IgD-negative memory B cell (primary cell): Measurements from ENCODE around the gene ADCY1. TPM values are rescaled to one million over a fixed set of nuclear protein-coding genes. Genes with fewer than 3 reads are reported as not detected.
A peak's percentile ranks its signal among the peaks of the same experiment; 100 is the strongest.

Experiments
- H3K27ac Mint-ChIP-seq, 3 donors: one replicate each; pipeline ENCODE4 v1.8.0; 2020 to 2022; ENCODE audit warnings: mild to moderate bottlenecking in 3 of 3, mixed read lengths in 3 of 3, moderate library complexity in 1 of 3
- H3K27me3 Mint-ChIP-seq: one replicate; pipeline ENCODE4 v1.8.0; 2021; ENCODE audit warnings: mixed read lengths
- H3K36me3 Mint-ChIP-seq: one replicate; pipeline ENCODE4 v1.8.0; 2020; ENCODE audit warnings: mild to moderate bottlenecking, mixed read lengths
- H3K4me1 Mint-ChIP-seq, 3 donors: one replicate each; pipeline ENCODE4 v1.8.0; 2020 to 2022; ENCODE audit warnings: mixed read lengths in 3 of 3, mild to moderate bottlenecking in 1 of 3
- H3K4me3 Mint-ChIP-seq, 4 donors: one replicate each; pipeline ENCODE4 v1.8.0; 2020 to 2022; ENCODE audit warnings: mild to moderate bottlenecking in 4 of 4, mixed read lengths in 4 of 4, moderate library complexity in 3 of 4
- H3K9me3 Mint-ChIP-seq, 3 donors: one replicate each; pipeline ENCODE4 v1.8.0; 2020 to 2021; ENCODE audit warnings: mixed read lengths in 3 of 3, mild to moderate bottlenecking in 1 of 3
- polyA plus RNA-seq: library from polyadenylated mRNA; unstranded; fragments of 300-500 nt; fragmentation: Illumina TruSeq; gene quantifications from one replicate; pipeline ENCODE4 v1.2.3, GENCODE V29; 2021

The ADCY1 gene
- polyA plus RNA-seq, 1 donor from 2014 or later = 0.18 TPM

DNA sequence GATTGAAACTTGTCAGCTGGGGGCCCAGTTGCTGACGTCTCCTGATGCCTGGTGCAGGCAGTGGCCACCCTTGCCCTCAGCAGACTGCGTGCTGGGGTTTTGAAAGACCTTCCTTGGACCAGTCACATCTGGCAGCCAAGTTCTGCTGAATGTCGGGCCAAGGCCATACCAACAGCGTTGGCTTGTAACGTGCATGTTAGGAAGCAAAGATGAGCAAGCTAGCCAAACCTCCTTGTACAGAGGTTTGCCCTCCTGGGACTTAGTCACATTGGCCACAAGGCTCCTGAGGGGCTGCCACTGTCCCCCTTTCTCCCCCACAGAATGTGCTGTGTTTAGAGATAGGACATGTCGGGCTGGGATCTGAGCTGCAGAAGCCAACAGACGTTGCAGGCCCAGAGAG lies 49.0 kb downstream of the ADCY1 start:
- H3K27me3 Mint-ChIP-seq = no peaks in the 10 kb centered on the region

DNA sequence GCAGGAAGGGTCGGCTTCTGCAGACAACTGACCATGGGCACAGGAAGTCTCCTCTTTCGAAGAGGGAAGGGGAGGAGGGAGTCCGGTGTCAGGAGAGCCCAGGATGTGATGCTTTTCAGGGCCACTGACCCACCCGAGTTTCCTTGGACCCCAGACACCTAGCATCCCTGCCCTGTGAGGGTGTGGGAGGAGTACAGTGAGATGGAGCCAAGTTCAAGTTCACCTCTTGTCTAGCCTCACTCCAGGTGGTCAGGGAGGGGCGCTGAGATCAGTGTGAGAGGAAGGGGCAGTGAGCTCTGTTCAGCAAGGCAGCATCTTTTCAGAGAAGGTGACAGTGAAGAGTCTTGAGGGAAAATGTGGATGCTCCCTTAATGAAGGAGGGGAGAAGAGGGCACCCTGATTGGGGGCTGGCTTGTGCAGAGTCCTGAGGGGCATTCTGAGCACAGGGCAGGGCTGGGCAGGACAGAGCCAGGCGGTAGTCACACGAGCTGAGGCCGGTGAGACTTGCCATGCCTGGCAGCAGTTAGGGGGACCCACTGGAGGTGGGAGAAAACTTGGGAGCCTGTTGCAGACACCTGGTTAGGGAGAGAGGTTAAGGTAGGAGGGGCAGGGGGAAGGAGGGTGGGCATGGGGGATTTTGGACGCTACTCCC lies 49.7 kb downstream of the ADCY1 start:
- peaks cover 0 to 1% (median 0%) of the 10 kb centered on the region in 3 donors for H3K4me1 Mint-ChIP-seq
- no peak overlapping the region for H3K4me3 Mint-ChIP-seq
- no peak overlapping the region for H3K27ac Mint-ChIP-seq
- no peaks in the 10 kb centered on the region for H3K27me3 Mint-ChIP-seq
- H3K9me3 Mint-ChIP-seq = peaks cover 3 to 15% (median 8%) of the 10 kb centered on the region in 3 donors
- peaks cover 2% of the 10 kb centered on the region for H3K36me3 Mint-ChIP-seq

More for the DNA sequence above, 49.0 kb downstream of the ADCY1 start:
- H3K4me3 Mint-ChIP-seq = no peak overlapping the region
- peaks cover 2 to 15% (median 8%) of the 10 kb centered on the region in 3 donors for H3K9me3 Mint-ChIP-seq
- peaks cover 0 to under 1% (median 0%) of the 10 kb centered on the region in 3 donors for H3K4me1 Mint-ChIP-seq
- no peak overlapping the region for H3K27ac Mint-ChIP-seq
- H3K36me3 Mint-ChIP-seq = peaks cover 2% of the 10 kb centered on the region

DNA sequence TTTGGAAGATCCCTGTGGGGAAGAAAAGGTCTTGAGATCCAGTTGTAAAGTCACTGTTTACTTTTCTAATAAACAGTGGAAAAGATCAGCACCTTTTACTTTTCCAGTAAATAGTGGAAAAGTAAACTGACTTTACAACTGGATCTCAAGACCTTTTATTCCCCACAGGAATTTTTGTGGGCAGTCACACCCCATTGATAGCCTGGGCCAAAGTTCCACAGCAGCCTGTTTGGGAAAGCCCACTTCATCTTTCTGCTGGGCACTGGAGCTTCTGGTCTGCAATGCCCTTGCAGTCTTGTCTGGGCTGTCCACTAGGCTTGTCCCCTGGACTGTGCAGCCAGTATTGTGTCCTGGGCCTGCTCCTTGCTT lies 50.2 kb downstream of the ADCY1 start:
- H3K4me1 Mint-ChIP-seq = peaks cover 0 to 1% (median 0%) of the 10 kb centered on the region in 3 donors
- no peaks in the 10 kb centered on the region for H3K27me3 Mint-ChIP-seq
- no peak overlapping the region for H3K4me3 Mint-ChIP-seq
- H3K27ac Mint-ChIP-seq = no peak overlapping the region
- peaks cover 2 to 15% (median 8%) of the 10 kb centered on the region in 3 donors for H3K9me3 Mint-ChIP-seq
- H3K36me3 Mint-ChIP-seq = peaks cover 2% of the 10 kb centered on the region

DNA sequence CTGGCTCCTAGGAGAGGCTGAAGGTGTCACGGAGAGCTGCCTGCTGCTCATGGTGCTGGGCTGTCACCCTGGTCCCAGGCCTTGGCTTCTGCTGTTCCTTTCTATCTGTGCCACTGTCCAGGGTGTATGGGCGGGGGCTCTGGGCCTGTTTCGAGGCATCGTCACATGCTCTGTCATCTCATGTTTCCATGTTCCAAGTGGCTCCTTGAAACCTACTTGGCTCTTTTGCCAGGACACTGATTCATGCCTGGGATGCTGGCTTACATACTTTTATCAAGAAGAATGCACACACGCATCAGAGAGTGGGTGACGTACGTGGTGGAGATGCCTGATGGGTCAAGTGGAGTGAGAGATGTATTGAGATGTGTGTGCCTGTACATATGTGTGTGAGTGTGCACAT lies 50.9 kb downstream of the ADCY1 start:
- Mint-ChIP-seq H3K4me1 (peaks cover 0 to 1% (median 0%) of the 10 kb centered on the region in 3 donors), H3K27ac (no peak overlapping the region), H3K9me3 (peaks cover 4 to 9% (median 7%) of the 10 kb centered on the region in 3 donors), H3K27me3 (no peaks in the 10 kb centered on the region), H3K4me3 (no peak overlapping the region), H3K36me3 (peaks cover 2% of the 10 kb centered on the region)

DNA sequence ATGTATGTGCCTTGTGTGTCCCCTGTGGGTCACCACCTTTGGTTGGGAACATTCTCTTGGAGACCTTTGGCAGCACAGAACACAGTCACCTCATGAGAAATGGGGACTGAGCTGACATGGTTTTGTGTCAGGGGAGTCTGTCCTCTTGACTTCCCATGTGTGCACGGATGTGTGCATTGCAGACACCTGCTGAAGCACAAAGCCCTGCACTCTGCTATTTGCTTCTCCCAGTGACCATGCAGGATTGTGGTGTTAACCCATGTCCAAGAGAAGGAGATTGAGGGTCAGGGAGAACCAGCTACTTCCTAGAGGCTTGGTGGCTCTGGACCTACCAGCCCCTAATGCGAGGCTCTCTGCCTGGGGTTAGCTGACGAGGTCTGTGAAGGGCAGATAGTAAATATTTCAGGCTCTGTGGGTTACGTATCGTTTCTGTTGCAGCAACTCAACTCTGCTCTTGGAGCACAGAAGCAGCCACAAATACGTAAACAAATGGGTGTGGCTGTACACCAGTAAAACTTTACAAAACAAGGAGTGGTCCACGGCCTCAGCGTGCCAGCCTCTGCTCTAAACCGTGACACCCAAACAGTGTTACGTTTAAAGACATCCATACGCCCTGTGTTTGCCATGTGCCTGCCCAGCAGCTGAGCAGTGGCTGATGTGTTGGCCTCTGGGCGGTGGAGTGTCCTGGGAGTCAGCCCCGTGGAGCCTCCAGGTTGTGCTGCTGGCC lies 51.7 kb downstream of the ADCY1 start:
- no peaks in the 10 kb centered on the region for H3K36me3 Mint-ChIP-seq
- H3K4me1 Mint-ChIP-seq = peaks cover 0 to 1% (median 0%) of the 10 kb centered on the region in 3 donors
- H3K27ac Mint-ChIP-seq = no peak overlapping the region
- H3K9me3 Mint-ChIP-seq = peaks cover under 1 to 4% (median 2%) of the 10 kb centered on the region in 3 donors
- H3K27me3 Mint-ChIP-seq = no peaks in the 10 kb centered on the region
- H3K4me3 Mint-ChIP-seq = no peak overlapping the region

DNA sequence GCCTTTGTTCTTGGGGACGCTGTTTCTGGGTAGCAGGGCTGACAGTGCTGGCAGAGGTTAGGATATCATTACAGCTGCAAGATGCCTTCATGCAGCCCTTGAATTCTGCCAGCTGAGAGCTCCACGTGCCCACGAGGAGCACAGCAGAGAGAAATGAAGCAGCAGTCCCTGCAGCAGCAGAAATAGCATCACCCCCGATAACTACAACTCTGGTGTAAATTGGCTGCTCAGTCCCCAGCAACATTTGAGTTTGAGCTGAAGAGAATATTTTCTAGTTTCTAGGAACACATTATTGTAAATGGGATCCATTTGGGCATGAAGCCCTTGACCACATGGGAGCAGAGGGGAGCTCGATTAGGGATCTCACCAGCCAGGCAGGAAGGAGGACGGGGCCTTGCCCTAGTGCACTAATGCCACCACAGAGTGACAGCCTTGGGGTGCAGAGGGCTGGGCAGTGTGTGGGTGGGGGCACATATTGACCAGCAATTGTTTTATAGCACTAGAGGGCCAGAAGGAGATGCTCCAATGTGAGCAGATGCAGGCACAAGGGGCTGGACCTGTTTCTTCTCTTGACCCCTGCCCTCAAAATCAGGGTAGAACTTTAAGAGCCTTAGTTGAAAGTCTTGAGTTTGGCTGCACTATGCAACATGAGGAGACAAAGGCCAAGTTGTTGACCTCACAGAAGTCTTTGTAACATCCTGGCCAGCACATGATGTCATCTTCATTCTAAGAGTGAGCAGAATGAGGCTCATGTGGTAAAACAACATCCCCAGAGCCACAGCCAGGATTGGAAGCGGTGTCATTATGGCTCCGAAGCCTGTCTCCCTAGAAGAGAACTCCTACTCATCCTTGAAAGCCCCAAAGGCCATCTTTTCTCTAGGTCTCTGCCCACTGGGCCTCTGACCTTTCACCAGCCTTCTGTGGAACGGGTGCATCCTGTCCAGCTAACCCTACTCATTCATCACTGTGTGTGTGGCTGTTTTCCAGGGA lies 52.6 kb downstream of the ADCY1 start:
- no peak overlapping the region for H3K4me3 Mint-ChIP-seq
- H3K27me3 Mint-ChIP-seq = no peaks in the 10 kb centered on the region
- H3K4me1 Mint-ChIP-seq = peaks cover 0 to 1% (median 0%) of the 10 kb centered on the region in 3 donors
- peaks cover 0 to 4% (median 2%) of the 10 kb centered on the region in 3 donors for H3K9me3 Mint-ChIP-seq
- no peaks in the 10 kb centered on the region for H3K36me3 Mint-ChIP-seq
- H3K27ac Mint-ChIP-seq = no peak overlapping the region

DNA sequence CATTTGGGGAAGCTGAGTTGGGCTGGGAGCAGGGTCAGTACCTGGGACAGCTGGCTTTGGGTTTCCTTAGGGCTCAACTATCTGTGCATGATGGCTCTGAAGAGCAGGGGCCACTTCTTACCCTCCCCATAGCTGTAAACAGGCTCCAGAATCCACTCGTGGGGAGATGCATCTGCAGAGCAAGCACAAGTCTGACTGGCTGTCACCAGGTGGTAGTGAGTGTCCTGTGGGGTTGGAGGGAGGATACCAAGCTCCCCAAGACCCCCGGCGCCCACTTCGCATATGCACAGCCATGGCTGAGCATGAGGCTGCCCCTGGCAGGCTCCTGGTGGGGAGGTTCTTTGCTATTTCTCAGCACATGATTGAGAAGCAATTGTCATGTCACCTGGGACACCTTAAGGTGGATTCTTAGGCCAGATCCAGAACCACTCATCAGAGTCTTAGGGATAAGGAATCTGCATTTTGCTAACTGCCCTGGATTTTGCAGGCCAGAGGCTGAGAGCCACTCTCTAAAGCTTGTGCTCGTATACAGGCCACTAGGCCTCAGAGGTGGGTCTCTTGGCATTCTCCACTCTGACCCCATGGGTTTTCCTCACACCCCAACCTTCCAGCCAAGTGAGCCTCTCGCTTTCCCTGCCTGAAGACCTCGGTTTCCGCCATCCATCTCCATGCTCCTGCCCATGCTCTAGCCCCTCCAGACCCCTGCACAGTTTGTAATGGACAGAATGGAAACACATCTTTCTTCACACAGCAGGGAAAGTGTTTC lies 53.7 kb downstream of the ADCY1 start:
- no peak overlapping the region for H3K27ac Mint-ChIP-seq
- no peaks in the 10 kb centered on the region for H3K27me3 Mint-ChIP-seq
- peaks cover 0 to 1% (median 0%) of the 10 kb centered on the region in 3 donors for H3K4me1 Mint-ChIP-seq
- H3K4me3 Mint-ChIP-seq = peak overlapping the region in 1 of 4 donors; percentile 17
- H3K36me3 Mint-ChIP-seq = no peaks in the 10 kb centered on the region
- H3K9me3 Mint-ChIP-seq = peaks cover 0 to 4% (median 2%) of the 10 kb centered on the region in 3 donors

DNA sequence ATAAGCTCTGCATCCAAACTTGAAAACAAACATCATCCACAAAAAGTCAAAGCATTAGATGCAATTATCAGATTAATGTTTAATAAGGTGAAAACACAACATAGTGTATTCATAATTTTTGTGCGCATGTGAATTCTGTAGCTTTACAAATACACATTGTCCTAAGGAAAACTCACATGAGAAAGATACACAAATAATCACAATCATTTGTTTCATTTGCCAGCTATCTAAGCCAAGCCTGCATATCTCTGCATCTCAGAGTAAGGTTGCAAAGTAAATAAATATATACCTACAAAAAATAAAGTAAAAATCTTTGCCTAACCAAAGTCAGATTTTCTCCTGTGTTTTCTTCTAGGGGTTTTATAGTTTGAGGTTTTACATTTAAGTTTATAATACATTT lies 57.4 kb downstream of the ADCY1 start:
- Mint-ChIP-seq H3K27me3 (no peaks in the 10 kb centered on the region), H3K36me3 (no peaks in the 10 kb centered on the region), H3K4me1 (peaks cover 0 to 1% (median 0%) of the 10 kb centered on the region in 3 donors), H3K27ac (no peak overlapping the region), H3K9me3 (peaks cover 0 to 4% (median 2%) of the 10 kb centered on the region in 3 donors), H3K4me3 (no peak overlapping the region)

DNA sequence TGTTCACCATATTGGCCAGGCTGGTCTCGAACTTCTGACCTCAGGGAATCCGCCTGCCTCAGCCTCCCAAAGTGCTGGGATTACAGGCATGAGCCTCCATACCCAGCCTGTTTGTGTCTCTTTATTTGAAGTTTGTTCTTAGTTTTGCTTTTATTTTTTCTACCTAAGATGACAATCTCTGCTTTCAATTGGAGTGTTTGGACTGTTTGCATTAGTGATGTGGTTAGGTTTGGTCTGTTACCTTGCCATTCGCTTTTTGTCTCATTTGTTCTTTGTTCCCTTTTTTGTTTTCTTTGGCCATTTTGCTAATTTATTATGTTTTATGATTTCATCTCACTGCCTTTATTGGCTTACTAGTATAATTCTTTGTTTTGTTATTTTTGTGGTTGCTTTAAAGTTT lies 62.6 kb downstream of the ADCY1 start:
- Mint-ChIP-seq H3K27me3 (peaks cover 2% of the 10 kb centered on the region), H3K4me3 (no peak overlapping the region), H3K9me3 (no peaks in the 10 kb centered on the region), H3K27ac (no peak overlapping the region), H3K4me1 (peaks cover 0 to 2% (median 0%) of the 10 kb centered on the region in 3 donors), H3K36me3 (no peaks in the 10 kb centered on the region)

DNA sequence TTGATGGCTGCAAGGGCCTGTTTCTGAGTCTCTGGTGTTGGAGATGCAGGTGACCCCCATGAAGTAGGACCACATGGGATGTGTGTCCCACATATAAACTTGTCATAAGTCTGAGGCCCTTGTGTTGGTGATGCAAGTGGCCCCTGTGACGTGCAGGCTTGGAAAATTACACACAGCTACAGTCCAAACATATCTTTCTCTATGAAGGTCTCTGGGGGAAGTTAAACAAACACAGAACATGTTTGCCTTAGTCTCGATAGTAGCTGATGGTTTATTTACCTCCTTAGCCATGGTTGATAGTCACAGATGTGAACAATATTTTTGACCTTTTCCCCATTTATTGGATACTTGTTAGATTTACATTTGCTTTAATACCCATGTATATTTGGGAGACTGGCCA lies 64.7 kb downstream of the ADCY1 start:
- H3K9me3 Mint-ChIP-seq = no peaks in the 10 kb centered on the region
- no peak overlapping the region for H3K4me3 Mint-ChIP-seq
- H3K27me3 Mint-ChIP-seq = peaks cover 2% of the 10 kb centered on the region
- no peaks in the 10 kb centered on the region for H3K36me3 Mint-ChIP-seq
- no peak overlapping the region for H3K27ac Mint-ChIP-seq
- peaks cover 4 to 9% (median 8%) of the 10 kb centered on the region in 3 donors for H3K4me1 Mint-ChIP-seq

DNA sequence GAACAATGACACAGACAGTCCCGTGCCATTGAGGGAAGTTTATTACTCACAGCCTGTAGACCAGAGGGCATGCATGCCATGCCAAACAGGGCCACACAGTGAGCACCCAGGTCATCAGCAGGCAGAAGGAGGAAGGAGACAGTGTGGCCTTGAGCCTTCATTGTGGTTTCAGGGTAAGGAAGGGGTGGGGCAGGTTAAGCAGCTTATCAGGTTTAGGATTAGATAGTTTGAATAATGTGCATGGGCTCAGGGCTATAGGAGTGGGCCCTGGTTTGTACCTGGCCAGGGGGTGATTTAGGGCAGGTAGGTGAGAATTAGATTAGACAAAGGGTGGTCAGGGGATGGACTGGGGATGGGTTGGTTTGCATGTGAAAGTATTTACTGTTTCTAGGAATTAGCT lies 67.9 kb downstream of the ADCY1 start:
- no peaks in the 10 kb centered on the region for H3K36me3 Mint-ChIP-seq
- peaks cover 2% of the 10 kb centered on the region for H3K27me3 Mint-ChIP-seq
- H3K9me3 Mint-ChIP-seq = no peaks in the 10 kb centered on the region
- H3K4me3 Mint-ChIP-seq = no peak overlapping the region
- no peak overlapping the region for H3K27ac Mint-ChIP-seq
- H3K4me1 Mint-ChIP-seq = peaks cover 4 to 13% (median 8%) of the 10 kb centered on the region in 3 donors

DNA sequence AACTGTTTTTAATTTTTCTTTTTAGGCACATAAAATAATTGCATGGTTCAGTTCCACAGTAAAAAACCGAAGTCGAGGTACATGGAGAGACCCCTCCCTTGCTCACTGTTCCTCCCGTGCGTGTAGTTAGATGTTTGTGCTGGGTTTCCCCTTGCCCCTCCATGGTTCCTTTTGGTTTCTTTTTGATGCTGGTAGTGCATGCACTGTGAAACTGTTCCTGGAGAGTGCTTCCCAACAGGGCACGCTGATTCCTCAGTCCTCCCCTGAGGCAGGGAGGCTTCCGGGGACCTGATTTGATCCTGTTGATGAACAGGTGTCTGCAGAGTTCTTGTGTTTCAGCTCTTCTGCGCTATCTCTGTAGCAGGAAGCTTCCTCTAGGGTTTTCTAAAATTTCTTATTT lies 69.5 kb downstream of the ADCY1 start:
- H3K27ac Mint-ChIP-seq = no peak overlapping the region
- H3K4me3 Mint-ChIP-seq = peak overlapping the region; percentile 12 to 88 (median 60)
- no peaks in the 10 kb centered on the region for H3K36me3 Mint-ChIP-seq
- no peaks in the 10 kb centered on the region for H3K9me3 Mint-ChIP-seq
- peaks cover 4 to 13% (median 8%) of the 10 kb centered on the region in 3 donors for H3K4me1 Mint-ChIP-seq
- peaks cover 5% of the 10 kb centered on the region for H3K27me3 Mint-ChIP-seq

DNA sequence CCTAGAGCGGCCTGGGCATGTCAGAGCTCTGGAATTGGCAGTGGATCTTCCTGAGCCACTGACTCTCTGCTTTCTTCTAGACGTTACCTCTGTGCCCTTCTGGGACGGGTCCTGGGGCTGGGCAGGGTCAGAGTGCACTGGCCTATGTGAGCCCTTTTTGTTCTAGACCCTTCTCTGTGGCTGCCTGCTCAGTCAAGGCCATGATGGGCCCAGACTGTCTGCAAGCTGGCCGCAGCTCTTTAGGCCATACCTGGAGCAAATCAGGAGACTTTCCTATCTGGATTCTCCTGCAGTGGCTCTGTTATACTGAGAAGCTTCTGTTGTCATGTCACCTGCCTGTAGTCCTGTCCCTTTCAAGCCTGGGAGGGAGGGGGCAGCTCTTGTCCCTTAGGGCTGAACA lies 70.1 kb downstream of the ADCY1 start:
- peaks cover 5% of the 10 kb centered on the region for H3K27me3 Mint-ChIP-seq
- no peak overlapping the region for H3K27ac Mint-ChIP-seq
- no peaks in the 10 kb centered on the region for H3K9me3 Mint-ChIP-seq
- H3K36me3 Mint-ChIP-seq = no peaks in the 10 kb centered on the region
- H3K4me3 Mint-ChIP-seq = peak overlapping the region in 2 of 4 donors; percentile 51 to 65
- peaks cover 4 to 13% (median 8%) of the 10 kb centered on the region in 3 donors for H3K4me1 Mint-ChIP-seq
